Measurements from ENCODE around the gene ZIC2.
A peak's percentile ranks its signal among the peaks of the same experiment; 100 is the strongest.
"Not testable (repeated sequence)": the region's sequence is repeated elsewhere in the genome, so short reads cannot be mapped to it uniquely, and the experiment has no call there.

ZIC2 gene

GRCh38 chr13:100029933-100030332 is 48.3 kb downstream of the ZIC2 start (continued):
- no peak for TF ChIP-seq ZNF302 (tag by site-specific recombination; IDR thresholded peaks at IDR 0.05; ENCODE audit: low read depth)
- no peak for TF ChIP-seq ZNF571 (tag by site-specific recombination; IDR thresholded peaks at IDR 0.05)
- no peak for TF ChIP-seq ZNF394 (tag by site-specific recombination; IDR thresholded peaks at IDR 0.05; ENCODE audit: borderline replicate concordance)

DNA sequence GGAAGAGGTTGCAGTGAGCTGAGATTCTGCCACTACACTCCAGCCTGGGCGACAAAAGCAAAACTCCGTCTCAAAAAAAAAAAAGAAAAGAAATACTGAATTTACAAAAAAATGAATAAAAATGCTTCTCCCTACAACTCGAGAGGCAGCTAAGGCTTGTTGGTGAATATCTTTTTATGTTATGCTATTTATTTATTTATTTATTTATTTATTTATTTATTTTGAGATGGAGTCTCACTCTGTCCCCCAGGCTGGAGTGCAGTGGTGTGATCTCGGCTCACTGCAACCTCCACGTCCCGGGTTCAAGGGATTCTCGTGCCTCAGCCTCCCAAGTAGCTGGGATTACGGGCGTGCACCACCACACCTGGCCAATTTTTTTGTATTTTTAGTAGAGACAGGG is 51.1 kb downstream of the ZIC2 start:
- H3K4me3 ChIP-seq (ENCODE audit: low read depth, low read length); H3K36me3 ChIP-seq (ENCODE audit: control insufficient read depth in 2 of 2, insufficient read depth in 1 of 2, low read length in 2 of 2); H3K4me1 ChIP-seq (ENCODE audit: control insufficient read depth, insufficient read depth, low read length); POLR2A ChIA-PET; H3K9me3 ChIP-seq (ENCODE audit: control insufficient read depth, insufficient read depth, low read depth, low read length); H3K27ac ChIP-seq (ENCODE audit: extremely low read depth, low read depth, low read length): not testable (repeated sequence)
- CTCF ChIA-PET: interaction anchor here (0.8 kb wide), 1 partner anchor 41 kb away, joined by 5 read pairs; no protein-coding TSS in a partner anchor
- TF ChIP-seq REST (tag by site-specific recombination; IDR thresholded peaks at IDR 0.05) (peak; percentile 64), ZNF433 (tag by site-specific recombination; IDR thresholded peaks at IDR 0.05; ENCODE audit: low read depth) (peak; percentile 70; the same call in 1 of the 2 replicates), ZNF341 (tag by site-specific recombination; IDR thresholded peaks at IDR 0.05; ENCODE audit: low read depth) (0 out of 2 replicates have a peak, but pooled peaks have one; percentile 15), ZNF664 (tag by site-specific recombination; IDR thresholded peaks at IDR 0.05) (peak; percentile 56; the same call in 1 of the 2 replicates), ZNF529 (tag by site-specific recombination; IDR thresholded peaks at IDR 0.05; ENCODE audit: insufficient replicate concordance) (peak; percentile 32), ZNF292 (tag by site-specific recombination; IDR thresholded peaks at IDR 0.05; ENCODE audit: borderline replicate concordance, low read depth) (0 out of 2 replicates have a peak, but pooled peaks have one; percentile 11), ZNF558 (tag by site-specific recombination; IDR thresholded peaks at IDR 0.05) (peak; percentile 74), ZNF623 (tag by site-specific recombination; IDR thresholded peaks at IDR 0.05) (peak; percentile 60), ZNF510 (tag by site-specific recombination; IDR thresholded peaks at IDR 0.05; ENCODE audit: insufficient replicate concordance) (peak; percentile 19), ZNF394 (tag by site-specific recombination; IDR thresholded peaks at IDR 0.05; ENCODE audit: borderline replicate concordance) (peak; percentile 89), ZNF629 (tag by site-specific recombination; IDR thresholded peaks at IDR 0.05) (0 out of 2 replicates have a peak, but pooled peaks have one; percentile 23), ZNF555 (tag by site-specific recombination; conservative IDR thresholded peaks at IDR 0.05) (peak; percentile 48), ZNF266 (tag by site-specific recombination; IDR thresholded peaks at IDR 0.05; ENCODE audit: low read depth) (peak; percentile 52; the same call in 1 of the 2 replicates), ZBTB8A (tag by site-specific recombination; IDR thresholded peaks at IDR 0.05) (peak; percentile 60), ZNF791 (tag by site-specific recombination; IDR thresholded peaks at IDR 0.05) (0 out of 2 replicates have a peak, but pooled peaks have one; percentile 54), ZNF202 (tag by site-specific recombination; IDR thresholded peaks at IDR 0.05; ENCODE audit: borderline replicate concordance) (peak; percentile 88), ZNF140 (tag by site-specific recombination; IDR thresholded peaks at IDR 0.05) (peak; percentile 55; the same call in 1 of the 2 replicates), ZNF426 (tag by site-specific recombination; IDR thresholded peaks at IDR 0.05) (peak; percentile 70)
- TF ChIP-seq, protein P1, sequence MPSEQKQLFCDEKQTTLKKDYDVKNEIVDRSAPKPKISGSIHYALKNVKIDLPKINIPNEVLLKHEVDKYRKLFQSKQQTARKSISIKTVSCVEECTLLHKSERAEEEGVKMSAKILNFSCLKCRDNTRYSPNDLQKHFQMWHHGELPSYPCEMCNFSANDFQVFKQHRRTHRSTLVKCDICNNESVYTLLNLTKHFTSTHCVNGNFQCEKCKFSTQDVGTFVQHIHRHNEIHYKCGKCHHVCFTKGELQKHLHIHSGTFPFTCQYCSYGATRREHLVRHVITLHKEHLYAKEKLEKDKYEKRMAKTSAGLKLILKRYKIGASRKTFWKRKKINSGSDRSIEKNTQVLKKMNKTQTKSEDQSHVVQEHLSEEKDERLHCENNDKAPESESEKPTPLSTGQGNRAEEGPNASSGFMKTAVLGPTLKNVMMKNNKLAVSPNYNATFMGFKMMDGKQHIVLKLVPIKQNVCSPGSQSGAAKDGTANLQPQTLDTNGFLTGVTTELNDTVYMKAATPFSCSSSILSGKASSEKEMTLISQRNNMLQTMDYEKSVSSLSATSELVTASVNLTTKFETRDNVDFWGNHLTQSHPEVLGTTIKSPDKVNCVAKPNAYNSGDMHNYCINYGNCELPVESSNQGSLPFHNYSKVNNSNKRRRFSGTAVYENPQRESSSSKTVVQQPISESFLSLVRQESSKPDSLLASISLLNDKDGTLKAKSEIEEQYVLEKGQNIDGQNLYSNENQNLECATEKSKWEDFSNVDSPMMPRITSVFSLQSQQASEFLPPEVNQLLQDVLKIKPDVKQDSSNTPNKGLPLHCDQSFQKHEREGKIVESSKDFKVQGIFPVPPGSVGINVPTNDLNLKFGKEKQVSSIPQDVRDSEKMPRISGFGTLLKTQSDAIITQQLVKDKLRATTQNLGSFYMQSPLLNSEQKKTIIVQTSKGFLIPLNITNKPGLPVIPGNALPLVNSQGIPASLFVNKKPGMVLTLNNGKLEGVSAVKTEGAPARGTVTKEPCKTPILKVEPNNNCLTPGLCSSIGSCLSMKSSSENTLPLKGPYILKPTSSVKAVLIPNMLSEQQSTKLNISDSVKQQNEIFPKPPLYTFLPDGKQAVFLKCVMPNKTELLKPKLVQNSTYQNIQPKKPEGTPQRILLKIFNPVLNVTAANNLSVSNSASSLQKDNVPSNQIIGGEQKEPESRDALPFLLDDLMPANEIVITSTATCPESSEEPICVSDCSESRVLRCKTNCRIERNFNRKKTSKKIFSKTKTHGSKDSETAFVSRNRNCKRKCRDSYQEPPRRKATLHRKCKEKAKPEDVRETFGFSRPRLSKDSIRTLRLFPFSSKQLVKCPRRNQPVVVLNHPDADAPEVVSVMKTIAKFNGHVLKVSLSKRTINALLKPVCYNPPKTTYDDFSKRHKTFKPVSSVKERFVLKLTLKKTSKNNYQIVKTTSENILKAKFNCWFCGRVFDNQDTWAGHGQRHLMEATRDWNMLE (tag by site-specific recombination; conservative IDR thresholded peaks at IDR 0.05; ENCODE audit: low read depth): peak; percentile 80
- TF ChIP-seq, protein P2, sequence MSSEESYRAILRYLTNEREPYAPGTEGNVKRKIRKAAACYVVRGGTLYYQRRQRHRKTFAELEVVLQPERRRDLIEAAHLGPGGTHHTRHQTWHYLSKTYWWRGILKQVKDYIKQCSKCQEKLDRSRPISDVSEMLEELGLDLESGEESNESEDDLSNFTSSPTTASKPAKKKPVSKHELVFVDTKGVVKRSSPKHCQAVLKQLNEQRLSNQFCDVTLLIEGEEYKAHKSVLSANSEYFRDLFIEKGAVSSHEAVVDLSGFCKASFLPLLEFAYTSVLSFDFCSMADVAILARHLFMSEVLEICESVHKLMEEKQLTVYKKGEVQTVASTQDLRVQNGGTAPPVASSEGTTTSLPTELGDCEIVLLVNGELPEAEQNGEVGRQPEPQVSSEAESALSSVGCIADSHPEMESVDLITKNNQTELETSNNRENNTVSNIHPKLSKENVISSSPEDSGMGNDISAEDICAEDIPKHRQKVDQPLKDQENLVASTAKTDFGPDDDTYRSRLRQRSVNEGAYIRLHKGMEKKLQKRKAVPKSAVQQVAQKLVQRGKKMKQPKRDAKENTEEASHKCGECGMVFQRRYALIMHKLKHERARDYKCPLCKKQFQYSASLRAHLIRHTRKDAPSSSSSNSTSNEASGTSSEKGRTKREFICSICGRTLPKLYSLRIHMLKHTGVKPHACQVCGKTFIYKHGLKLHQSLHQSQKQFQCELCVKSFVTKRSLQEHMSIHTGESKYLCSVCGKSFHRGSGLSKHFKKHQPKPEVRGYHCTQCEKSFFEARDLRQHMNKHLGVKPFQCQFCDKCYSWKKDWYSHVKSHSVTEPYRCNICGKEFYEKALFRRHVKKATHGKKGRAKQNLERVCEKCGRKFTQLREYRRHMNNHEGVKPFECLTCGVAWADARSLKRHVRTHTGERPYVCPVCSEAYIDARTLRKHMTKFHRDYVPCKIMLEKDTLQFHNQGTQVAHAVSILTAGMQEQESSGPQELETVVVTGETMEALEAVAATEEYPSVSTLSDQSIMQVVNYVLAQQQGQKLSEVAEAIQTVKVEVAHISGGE (tag by site-specific recombination; conservative IDR thresholded peaks at IDR 0.05; ENCODE audit: low read depth): peak; percentile 60
